HUDEP-2 (cell line): Measurements from ENCODE around the gene SIGLEC8.
A peak's percentile ranks its signal among the peaks of the same experiment; 100 is the strongest.
"Not testable (repeated sequence)": the region's sequence is repeated elsewhere in the genome, so short reads cannot be mapped to it uniquely, and the experiment has no call there.

Source experiments
- DNase-seq, 76 experiments: peaks; one replicate each; lab custom pipeline; 2025; ENCODE audit not compliant: unreplicated experiment in 76 of 76; lab: John Stamatoyannopoulos, UW

The SIGLEC8 gene

GRCh38 chr19:51473009-51473707, 14.9 kb upstream of the SIGLEC8 start:
- peak in 74 of 76 experiments; percentile 43 to 94 (median 82) for DNase-seq

GRCh38 chr19:51472607-51473006, 14.4 kb upstream of the SIGLEC8 start:
- DNase-seq, result no peak

- no peak for DNase-seq
Measured at GRCh38 chr19:51471527-51471926, 13.3 kb upstream of the SIGLEC8 start.

- peak in 36 of 76 experiments; percentile 20 to 82 (median 71) for DNase-seq
Measured at GRCh38 chr19:51470966-51471365, 12.7 kb upstream of the SIGLEC8 start.

GRCh38 chr19:51469629-51470028, 11.4 kb upstream of the SIGLEC8 start:
- DNase-seq, result no peak

GRCh38 chr19:51469162-51469561, 10.9 kb upstream of the SIGLEC8 start:
- DNase-seq, result no peak

GRCh38 chr19:51468545-51468920, 10.3 kb upstream of the SIGLEC8 start:
- DNase-seq, result no peak

- peak in 8 of 76 experiments; percentile 15 to 34 (median 23) for DNase-seq
Measured at GRCh38 chr19:51467864-51468544, 9.8 kb upstream of the SIGLEC8 start.

- no peak for DNase-seq
Measured at GRCh38 chr19:51466723-51467122, 8.5 kb upstream of the SIGLEC8 start.

- not testable (repeated sequence) for DNase-seq
Measured at GRCh38 chr19:51463976-51464581, 5.8 kb upstream of the SIGLEC8 start.

- DNase-seq, result no peak
Measured at GRCh38 chr19:51462681-51463080, 4.4 kb upstream of the SIGLEC8 start.

- no peak for DNase-seq
Measured at GRCh38 chr19:51462276-51462675, 4.0 kb upstream of the SIGLEC8 start.

- DNase-seq, result no peak
Measured at GRCh38 chr19:51461723-51462161, 3.5 kb upstream of the SIGLEC8 start.

- DNase-seq, result peak in 4 of 76 experiments; percentile 9 to 39 (median 15)
Measured at GRCh38 chr19:51460164-51460992, 2.1 kb upstream of the SIGLEC8 start.

GRCh38 chr19:51458899-51459505, 748 bp upstream of the SIGLEC8 start:
- no peak for DNase-seq

GRCh38 chr19:51457351-51458013, 772 bp downstream of the SIGLEC8 start:
- no peak for DNase-seq

- DNase-seq, result no peak
Measured at GRCh38 chr19:51456541-51457290, 1.5 kb downstream of the SIGLEC8 start.

- no peak for DNase-seq
Measured at GRCh38 chr19:51450730-51451307, 7.4 kb downstream of the SIGLEC8 start.
